H1 (cell line): ENCODE results near the gene RYR3. TPM values are rescaled to one million over a fixed set of nuclear protein-coding genes. Genes with fewer than 3 reads are reported as not detected.

Source experiments
- CTCF ChIA-PET: fragments of 300-600 bp; sonication (Branson Sonifier 250); formaldehyde crosslinking; loops from one replicate; lab custom pipeline; 2021; ENCODE audit not compliant: partially characterized antibody; lab: Charles Lee
- POLR2A ChIA-PET: fragments of 300-600 bp; sonication (Branson Sonifier 250); formaldehyde crosslinking; loops from one replicate; lab custom pipeline; 2021; ENCODE audit warnings: inconsistent platforms; ENCODE audit not compliant: partially characterized antibody; lab: Charles Lee
- DNase-seq, 2 experiments: peaks; one replicate each; pipeline versions ENCODE4 v3.0.0 to v3.0.0-alpha.2; 2010 to 2022; ENCODE audit warnings: low spot score in 2 of 2, low read depth in 1 of 2, mixed read lengths in 1 of 2
- FAIRE-seq: peaks from 2 replicates; lab custom pipeline; 2011; peaks lifted over from hg19 to GRCh38; lab: Jason Lieb, UNC
- H2AFZ ChIP-seq: 2 replicates; pipeline ENCODE4 v1.8.1; 2012; ENCODE audit warnings: low read length, inconsistent platforms
- H2AK5ac ChIP-seq: 2 replicates; pipeline ENCODE4 v1.6.1; 2013; ENCODE audit warnings: low read depth, low read length
- H2BK120ac ChIP-seq: replicated peaks from 2 replicates; pipeline ENCODE3; 2013; ENCODE audit warnings: low read depth, low read length, inconsistent platforms
- H2BK12ac ChIP-seq: 2 replicates; pipeline ENCODE4 v1.6.1; 2013; ENCODE audit warnings: low read depth, low read length
- H2BK15ac ChIP-seq: 2 replicates; pipeline ENCODE4 v1.6.1; 2013; ENCODE audit warnings: low read length
- H2BK20ac ChIP-seq: 2 replicates; pipeline ENCODE4 v1.6.1; 2013; ENCODE audit warnings: low read length
- H2BK5ac ChIP-seq: 2 replicates; pipeline ENCODE4 v1.6.1; 2013; ENCODE audit warnings: low read depth, low read length
- H3K14ac ChIP-seq: 2 replicates; pipeline ENCODE4 v1.6.1; 2013; ENCODE audit warnings: inconsistent platforms; ENCODE audit not compliant: insufficient read length
- H3K18ac ChIP-seq: 2 replicates; pipeline ENCODE4 v1.6.1; 2013; ENCODE audit warnings: low read length; ENCODE audit errors: extremely low read depth
- H3K23ac ChIP-seq: 2 replicates; pipeline ENCODE4 v1.6.1; 2013; ENCODE audit warnings: inconsistent platforms; ENCODE audit not compliant: insufficient read length
- H3K23me2 ChIP-seq: 2 replicates; pipeline ENCODE4 v1.6.1; 2013; ENCODE audit warnings: low read depth, low read length
- H3K27ac ChIP-seq: 2 replicates; pipeline ENCODE4 v1.6.1; 2011; ENCODE audit warnings: low read depth, low read length, inconsistent platforms
- H3K27me3 ChIP-seq, 4 experiments: replicated peaks in 1 of 4; 1 replicate in 1 of 4; 2 replicates in 3 of 4; pipeline versions ENCODE4 v1.6.1 to v1.8.1; 2011 to 2013; ENCODE audit warnings: low read length in 3 of 4, mild to moderate bottlenecking in 3 of 4, inconsistent platforms in 2 of 4, mixed read lengths in 2 of 4, moderate library complexity in 1 of 4; ENCODE audit not compliant: control insufficient read depth in 3 of 4, insufficient read depth in 3 of 4; ENCODE audit errors: extremely low read depth in 1 of 4
- H3K36me3 ChIP-seq, 4 experiments: 2 replicates each; pipeline versions ENCODE4 v1.6.1 to v1.8.1; 2011 to 2013; ENCODE audit warnings: mild to moderate bottlenecking in 4 of 4, low read length in 3 of 4, moderate library complexity in 2 of 4, control low read depth in 1 of 4, inconsistent platforms in 1 of 4; ENCODE audit not compliant: insufficient read depth in 4 of 4, control insufficient read depth in 2 of 4
- H3K4ac ChIP-seq: replicated peaks from 2 replicates; pipeline ENCODE3; 2013; ENCODE audit warnings: low read length, low read depth, mixed read lengths, inconsistent platforms; ENCODE audit not compliant: insufficient read length
- H3K4me1 ChIP-seq, 4 experiments: replicated peaks in 1 of 4; 1 replicate in 1 of 4; 2 replicates in 3 of 4; pipeline versions ENCODE4 v1.6.1 to v1.8.1; 2011 to 2013; ENCODE audit warnings: low read length in 3 of 4, inconsistent platforms in 2 of 4, mixed read lengths in 1 of 4; ENCODE audit not compliant: insufficient read depth in 4 of 4, control insufficient read depth in 3 of 4
- H3K4me2 ChIP-seq, 2 experiments: 2 replicates each; pipeline versions ENCODE4 v1.6.1 to v1.8.1; 2011 to 2013; ENCODE audit warnings: low read depth in 2 of 2, low read length in 2 of 2, control low read depth in 1 of 2, inconsistent platforms in 1 of 2, mild to moderate bottlenecking in 1 of 2; ENCODE audit not compliant: insufficient read depth in 1 of 2
- H3K4me3 ChIP-seq, 4 experiments: fragments of 200-600, 300-600 bp in 1 of 4; sonication (generic), shearing (Covaris generic), sonication (Bioruptor Twin) in 1 of 4; 2 replicates each; pipeline versions ENCODE4 v1.5.1 to v1.8.1; 2011 to 2016; ENCODE audit warnings: low read length in 4 of 4, low read depth in 3 of 4, control low read depth in 2 of 4, inconsistent platforms in 2 of 4, mild to moderate bottlenecking in 2 of 4, mixed read lengths in 1 of 4, moderate library complexity in 1 of 4; ENCODE audit not compliant: insufficient read depth in 2 of 4; ENCODE audit errors: extremely low read depth in 1 of 4
- H3K56ac ChIP-seq: replicated peaks from 2 replicates; pipeline ENCODE3; 2013; ENCODE audit warnings: low read depth, mild to moderate bottlenecking, mixed read lengths, low read length, inconsistent platforms; ENCODE audit not compliant: insufficient read length
- H3K79me1 ChIP-seq: 2 replicates; pipeline ENCODE4 v1.6.1; 2013; ENCODE audit warnings: low read depth, low read length, control low read depth
- H3K79me2 ChIP-seq, 2 experiments: 2 replicates each; pipeline versions ENCODE4 v1.6.1 to v1.8.1; 2012 to 2013; ENCODE audit warnings: low read length in 2 of 2, mild to moderate bottlenecking in 2 of 2, inconsistent platforms in 1 of 2; ENCODE audit not compliant: insufficient read depth in 2 of 2, control insufficient read depth in 1 of 2
- H3K9ac ChIP-seq, 4 experiments: replicated peaks in 1 of 4; 1 replicate in 1 of 4; 2 replicates in 3 of 4; pipeline versions ENCODE4 v1.6.1 to v1.8.1; 2011 to 2013; ENCODE audit warnings: low read depth in 3 of 4, low read length in 3 of 4, control low read depth in 2 of 4, mild to moderate bottlenecking in 2 of 4, moderate library complexity in 2 of 4, inconsistent platforms in 1 of 4; ENCODE audit errors: extremely low read depth in 1 of 4
- H3K9me3 ChIP-seq, 2 experiments: 2 replicates each; pipeline versions ENCODE4 v1.6.1 to v1.8.1; 2012 to 2013; ENCODE audit warnings: mild to moderate bottlenecking in 2 of 2, moderate library complexity in 2 of 2, control low read depth in 1 of 2, inconsistent platforms in 1 of 2, low read depth in 1 of 2, low read length in 1 of 2, mixed read lengths in 1 of 2; ENCODE audit not compliant: insufficient read depth in 2 of 2
- H4K20me1 ChIP-seq, 2 experiments: replicated peaks in 1 of 2; 2 replicates each; pipeline versions ENCODE3 to v1.8.1; 2011 to 2013; ENCODE audit warnings: inconsistent platforms in 2 of 2, low read length in 2 of 2, mild to moderate bottlenecking in 1 of 2; ENCODE audit not compliant: insufficient read depth in 2 of 2, control insufficient read depth in 1 of 2
- H4K5ac ChIP-seq: 2 replicates; pipeline ENCODE4 v1.6.1; 2013; ENCODE audit warnings: low read length, low read depth, mixed read lengths, inconsistent platforms; ENCODE audit not compliant: insufficient read length
- H4K8ac ChIP-seq: 2 replicates; pipeline ENCODE4 v1.8.0; 2013; ENCODE audit warnings: mild to moderate bottlenecking, moderate library complexity, low read length, inconsistent platforms; ENCODE audit not compliant: insufficient read depth; ENCODE audit errors: extremely low read depth
- H4K91ac ChIP-seq: replicated peaks from 2 replicates; pipeline ENCODE3; 2013; ENCODE audit warnings: low read length, mixed read lengths, inconsistent platforms; ENCODE audit not compliant: insufficient read length
- EGR1 ChIP-seq: IDR thresholded peaks from 2 replicates; pipeline ENCODE4 v1.6.1; 2011; ENCODE audit warnings: low read depth, low read length, borderline replicate concordance
- SP4 ChIP-seq: IDR thresholded peaks from 2 replicates; pipeline ENCODE4 v1.6.1; 2012; ENCODE audit warnings: low read length, inconsistent platforms
- WGBS, 2 experiments: shearing (Covaris generic) in 1 of 2; methylation state at CpG; one replicate each; pipeline versions ENCODE4 v1.1.6 to v1.1.7; 2013 to 2015; ENCODE audit warnings: low lambda C conversion rate in 2 of 2, mixed read lengths in 2 of 2, inconsistent platforms in 1 of 2, low coverage in 1 of 2, missing lambda C conversion rate in 1 of 2; ENCODE audit not compliant: insufficient replicate concordance in 2 of 2, insufficient coverage in 1 of 2, insufficient read length in 1 of 2; ENCODE audit errors: extremely low coverage in 1 of 2, missing lambda C conversion rate in 1 of 2; 5-methylcytosine and 5-hydroxymethylcytosine counted together
- polyA plus RNA-seq, 7 experiments: library from polyadenylated mRNA; depleted of rRNA in 3 of 7; stranded (reverse) in 5 of 7; unstranded in 2 of 7; fragments of >200 nt in 5 of 7; fragments of 200-250 nt in 2 of 7; gene quantifications; 1 replicate in 5 of 7; 2 replicates in 1 of 7; 4 replicates in 1 of 7; pipeline versions ENCODE4 v1.2.1 to v1.2.3, GENCODE V29; 2011 to 2013; ENCODE audit warnings: missing spikeins in 2 of 7, mixed read lengths in 2 of 7
- total RNA-seq: library from RNA; stranded (reverse); fragmentation: NEBNext Ultra II Directional; extraction: Animal tissue kit (Norgen Biotek cat#: 25700); gene quantifications from 2 replicates; pipeline ENCODE4 v1.2.1, GENCODE V29; 2021

RYR3 gene
- total and polyA plus RNA-seq, 2 of the 8 experiments (the other 6 are each of a cell fraction or from before 2014, with no cell fraction given), result 0.33 to 3.4 TPM

DNA sequence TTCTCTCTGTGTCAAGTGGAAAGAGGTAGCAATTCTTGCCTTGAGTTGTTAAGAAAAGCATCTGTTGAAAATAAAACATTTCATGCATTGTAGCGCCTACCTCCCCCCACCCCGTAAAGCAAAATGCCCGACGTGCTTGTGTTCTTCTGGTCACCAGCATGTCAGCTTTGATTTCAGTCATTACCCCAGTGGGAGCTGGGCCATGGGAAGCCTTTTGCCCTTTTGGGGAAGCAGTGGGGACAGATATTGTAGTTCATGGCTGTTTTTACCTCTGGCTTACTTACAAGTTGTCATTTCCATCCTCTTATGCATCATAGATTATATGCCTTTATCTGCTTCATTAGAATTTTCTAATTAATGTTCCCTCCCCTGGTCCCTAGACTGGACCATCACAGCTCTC is 328.7 kb downstream of the RYR3 start:
- ChIA-PET CTCF (interaction anchor here (1.5 kb wide), 3 partner anchors 17 to 27 kb away, joined by 3 to 6 read pairs (median 3); no protein-coding TSS in a partner anchor), POLR2A (interaction anchor here (0.9 kb wide), 1 partner anchor 321 kb away, joined by 3 read pairs; no protein-coding TSS in a partner anchor)
- no peak overlapping the region for H3K23ac ChIP-seq
- DNase-seq (no peak), FAIRE-seq (no peak)
- no peaks in the 10 kb centered on the region for H3K36me3 ChIP-seq
- no peak overlapping the region for H3K9ac ChIP-seq
- H4K91ac ChIP-seq, result no peak overlapping the region
- no peaks in the 10 kb centered on the region for H3K23me2 ChIP-seq
- H2BK12ac ChIP-seq, result no peak overlapping the region
- no peak overlapping the region for H2BK120ac ChIP-seq
- no peak overlapping the region for H2BK20ac ChIP-seq
- H3K18ac ChIP-seq, result no peak overlapping the region
- H3K4me3 ChIP-seq, result no peak overlapping the region
- no peak overlapping the region for H3K4ac ChIP-seq
- no peaks in the 10 kb centered on the region for H3K27me3 ChIP-seq
- no peaks in the 10 kb centered on the region for H3K4me1 ChIP-seq
- H2AK5ac ChIP-seq, result no peak overlapping the region
- no peak overlapping the region for H2BK15ac ChIP-seq
- no peak overlapping the region for H2AFZ ChIP-seq
- no peaks in the 10 kb centered on the region for H3K9me3 ChIP-seq
- H3K56ac ChIP-seq, result no peak overlapping the region
- H3K79me1 ChIP-seq, result no peaks in the 10 kb centered on the region
- H4K20me1 ChIP-seq, result no peaks in the 10 kb centered on the region
- no peak overlapping the region for H3K14ac ChIP-seq
- WGBS, 2 experiments, result 81% methylated on average over 4 of the region's 4 CpGs; no CpG with 5 or more reads in 1 of the 2 experiments
- H3K79me2 ChIP-seq, result no peaks in the 10 kb centered on the region
- no peak overlapping the region for H4K8ac ChIP-seq
- no peak overlapping the region for H4K5ac ChIP-seq
- no peak overlapping the region for H3K27ac ChIP-seq
- no peak overlapping the region for H2BK5ac ChIP-seq
- no peak for TF ChIP-seq EGR1
- TF ChIP-seq SP4, result no peak
- H3K4me2 ChIP-seq, result no peak overlapping the region
